ENCODE results near the gene TUNAR.
"Not testable (repeated sequence)": the region's sequence is repeated elsewhere in the genome, so short reads cannot be mapped to it uniquely, and the experiment has no call there.

TUNAR gene

GRCh38 chr14:95920769-95921438 is 44.3 kb downstream of the TUNAR start:
- DNase-seq = no peak

GRCh38 chr14:95922080-95922479 is 45.4 kb downstream of the TUNAR start:
- DNase-seq = no peak

GRCh38 chr14:95928751-95929150 is 52.1 kb downstream of the TUNAR start:
- DNase-seq = no peak

DNA sequence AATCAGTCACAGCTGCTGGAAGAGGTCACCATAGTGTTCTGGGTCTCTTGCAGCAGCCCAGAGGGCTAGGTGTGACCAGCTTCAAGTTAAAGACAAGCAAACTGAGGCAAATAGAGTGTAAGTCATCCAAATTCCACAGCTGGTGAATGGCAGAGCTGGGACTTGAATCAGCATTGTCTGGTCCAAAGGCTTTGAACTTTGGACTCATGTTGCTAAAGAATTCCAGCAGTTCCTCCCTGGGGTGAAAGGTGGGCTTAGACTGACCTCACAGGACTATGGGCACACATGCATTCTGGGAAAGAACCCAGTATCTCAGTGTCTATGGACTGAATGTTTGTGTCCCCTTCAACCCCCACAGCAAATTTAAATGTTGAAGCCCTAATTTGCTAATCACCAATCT is 54.8 kb downstream of the TUNAR start:
- no peak for DNase-seq

DNA sequence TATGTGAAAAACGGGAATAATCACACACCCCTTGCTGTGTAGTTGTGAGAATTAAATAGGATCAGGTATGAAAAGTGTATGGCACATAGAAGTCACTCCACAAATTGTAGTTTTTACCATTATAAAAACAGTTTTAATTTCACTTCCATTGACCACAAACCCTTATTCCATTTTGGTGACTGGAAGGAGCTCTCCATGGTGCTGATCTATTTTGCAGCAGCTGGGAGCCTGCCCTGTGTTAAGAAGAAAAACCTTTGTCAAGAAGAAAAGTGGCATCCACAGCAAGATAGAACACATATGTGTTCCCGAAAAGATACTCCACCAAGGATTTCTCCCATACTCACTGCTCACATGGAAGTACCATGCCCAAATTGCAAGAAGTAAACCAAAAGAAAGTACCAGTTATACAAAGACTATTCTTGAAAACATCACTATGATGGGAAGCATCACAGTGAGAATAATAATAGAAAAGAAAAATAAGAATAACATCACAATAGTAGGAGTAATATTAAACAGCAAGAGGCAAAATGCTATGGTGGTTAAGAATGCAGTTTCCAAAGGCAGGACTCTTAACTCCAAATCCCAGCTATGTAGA is 58.7 kb downstream of the TUNAR start:
- DNase-seq = no peak

GRCh38 chr14:95936041-95936440 is 59.4 kb downstream of the TUNAR start:
- no peak for DNase-seq

GRCh38 chr14:95939335-95939734 is 62.7 kb downstream of the TUNAR start:
- DNase-seq = no peak

DNA sequence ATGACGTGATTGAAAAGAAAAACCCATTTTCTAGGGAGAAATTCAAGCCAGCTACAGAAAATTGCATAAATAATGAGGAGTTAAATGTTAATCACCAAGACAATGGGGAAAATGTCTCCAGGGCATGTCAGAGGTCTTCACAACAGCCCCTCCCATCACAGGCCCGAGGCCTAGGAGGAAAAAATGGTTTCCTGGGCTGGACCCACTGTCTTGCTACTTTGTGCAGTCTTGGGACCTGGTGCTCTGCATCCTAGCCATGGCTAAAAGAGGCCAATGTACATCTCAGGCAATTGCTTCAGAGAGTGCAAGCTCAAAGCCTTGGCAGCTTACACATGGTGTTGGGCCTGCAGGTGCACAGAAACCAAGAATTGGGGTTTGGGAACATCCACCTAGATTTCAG is 65.3 kb downstream of the TUNAR start:
- DNase-seq = no peak

DNA sequence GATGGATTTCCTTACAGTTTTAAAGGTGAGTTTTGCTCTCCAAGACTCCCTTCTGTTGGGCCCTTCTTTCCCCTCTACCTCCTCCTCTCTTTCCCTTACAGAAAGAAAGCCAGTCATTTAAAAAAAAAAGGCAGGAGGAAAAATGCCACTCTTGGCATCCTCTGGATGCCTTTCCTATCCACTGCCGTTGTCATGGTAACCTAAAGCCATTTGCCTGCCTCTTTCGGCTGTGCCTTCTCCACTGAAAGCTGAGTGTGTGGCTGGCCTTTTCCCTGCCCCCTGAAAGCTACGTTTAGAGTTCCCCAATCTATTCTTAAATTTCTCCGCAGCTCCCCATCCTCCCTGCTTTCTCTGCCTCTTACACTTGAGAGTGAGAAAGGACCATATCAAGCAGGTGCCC is 67.1 kb downstream of the TUNAR start:
- DNase-seq = no peak

DNA sequence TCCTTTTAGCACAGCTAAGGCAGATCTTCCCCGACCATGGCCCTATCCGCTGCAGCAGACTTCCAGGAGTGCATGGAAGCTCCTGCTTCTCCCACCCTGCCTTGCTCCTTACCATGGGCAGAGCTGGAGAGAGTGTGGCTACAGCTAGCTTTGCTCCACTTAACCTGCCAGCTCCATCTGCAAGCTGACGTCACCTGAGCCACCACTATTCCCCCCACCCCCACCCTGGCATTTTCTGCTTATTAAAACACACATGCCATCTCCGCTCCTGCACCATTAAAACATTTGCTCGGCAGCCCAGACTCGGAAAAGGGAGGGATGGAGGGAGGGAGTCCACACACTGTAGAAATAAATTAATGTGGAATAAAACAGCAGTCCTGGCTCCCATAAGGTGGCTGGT is 67.8 kb downstream of the TUNAR start:
- no peak for DNase-seq

DNA sequence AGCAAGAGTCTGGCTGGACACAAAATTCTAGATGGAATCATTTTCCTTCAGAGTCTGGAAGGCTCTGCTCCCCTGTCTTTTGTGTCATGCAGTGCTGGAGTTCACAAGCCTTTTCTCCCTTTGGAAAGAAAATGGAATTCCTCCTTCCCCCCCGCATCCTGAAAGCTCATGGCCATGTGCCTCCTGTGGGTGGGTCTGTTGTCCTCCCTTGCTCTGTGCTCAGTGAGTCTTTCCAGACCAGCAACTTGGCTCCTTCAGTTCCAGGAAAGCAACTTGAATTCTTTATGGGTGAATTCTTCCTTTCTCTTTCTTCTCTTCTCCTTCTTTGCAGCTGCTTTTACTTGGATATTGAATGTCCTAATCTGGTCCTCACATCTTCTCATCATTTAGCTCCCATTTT is 70.2 kb downstream of the TUNAR start:
- DNase-seq = no peak

DNA sequence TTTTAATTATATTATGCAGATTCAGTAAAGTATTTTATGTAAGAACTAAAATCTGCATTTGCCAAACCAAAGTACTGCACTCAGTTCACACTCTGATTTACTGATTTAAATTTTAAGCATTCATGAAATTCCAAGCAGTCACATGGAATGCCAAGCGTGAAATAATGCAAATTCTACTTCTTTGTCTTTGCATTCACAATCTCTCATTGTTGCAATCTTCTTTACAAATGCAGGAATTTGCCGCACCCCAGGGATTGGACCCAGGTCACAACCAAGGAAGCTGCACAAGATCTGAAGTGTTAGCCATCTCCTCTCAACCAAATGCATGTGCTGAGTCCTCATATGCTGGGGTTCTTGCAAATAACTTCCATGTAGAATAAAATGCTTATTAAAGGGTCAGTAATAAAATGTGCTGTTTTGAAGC is 71.9 kb downstream of the TUNAR start:
- DNase-seq = no peak

- no peak for DNase-seq
Measured at GRCh38 chr14:95951359-95951758, 74.7 kb downstream of the TUNAR start.

GRCh38 chr14:95953111-95953724 is 76.6 kb downstream of the TUNAR start:
- no peak for DNase-seq

GRCh38 chr14:95956601-95957460 is 80.2 kb downstream of the TUNAR start:
- no peak for DNase-seq

- no peak for DNase-seq
Measured at GRCh38 chr14:95958105-95958504, 81.5 kb downstream of the TUNAR start.

GRCh38 chr14:95959317-95959716 is 82.7 kb downstream of the TUNAR start:
- DNase-seq = no peak

DNA sequence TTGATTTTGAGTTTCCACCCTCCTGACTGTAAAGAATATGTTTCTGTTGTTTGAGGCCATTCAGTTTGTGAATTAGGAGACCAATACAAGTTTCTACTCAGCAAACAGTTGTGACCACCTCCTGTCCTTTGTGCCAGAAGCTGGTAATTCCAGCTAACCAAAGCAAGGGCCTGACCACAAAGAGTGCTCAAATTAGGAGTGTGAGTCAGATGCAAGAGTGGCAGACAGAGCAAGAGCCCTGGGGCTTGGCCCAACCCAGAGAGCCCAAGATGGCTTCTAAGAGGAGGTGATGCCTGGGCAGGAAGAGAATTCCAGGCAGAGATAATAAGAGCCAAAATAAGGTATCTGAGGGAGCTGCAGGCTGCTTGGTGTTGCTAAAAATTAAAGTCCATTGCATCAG is 84.8 kb downstream of the TUNAR start:
- DNase-seq = no peak

GRCh38 chr14:95964901-95965300 is 88.3 kb downstream of the TUNAR start:
- DNase-seq = no peak

DNA sequence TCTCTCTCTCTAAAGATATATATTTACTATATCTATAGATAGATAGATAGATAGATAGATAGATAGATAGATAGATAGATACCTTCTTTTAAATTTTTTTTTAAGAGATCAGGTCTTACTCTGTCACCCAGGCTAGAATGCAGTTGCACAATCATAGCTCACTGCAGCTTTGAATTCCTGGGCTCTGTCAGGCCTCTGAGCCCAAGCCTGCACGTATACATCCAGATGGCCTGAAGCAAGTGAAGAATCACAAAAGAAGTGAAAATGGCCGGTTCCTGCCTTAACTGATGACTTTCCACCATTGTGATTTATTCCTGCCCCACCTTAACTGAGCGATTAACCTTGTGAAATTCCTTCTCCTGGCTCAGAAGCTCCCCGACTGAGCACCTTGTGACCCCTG is 91.4 kb downstream of the TUNAR start:
- DNase-seq = not testable (repeated sequence)

Data from activated T-cell treated with anti-CD3 and anti-CD28 coated beads, Interleukin-2, amount 50 U/mL, for 1 hour (primary cell).